ENCODE data around the gene BEGAIN.
A peak's percentile ranks its signal among the peaks of the same experiment; 100 is the strongest.

The BEGAIN gene

GRCh38 chr14:100587086-100587762 lies at the start of gene BEGAIN:
BEGAIN (minus strand) TSS chr14:100587417; CDS start chr14:100587290, 127 bp downstream.
- ChIA-PET POLR2A (ENCODE audit: low non-redundant PET) (interaction anchor here (0.6 kb wide), 1 partner anchor 302 kb away, joined by 3 read pairs; no protein-coding TSS in a partner anchor), CTCF (no interaction called here)
- peak within 1 kb of the TSS; percentile 65 for H3K27ac ChIP-seq
- no peak for TF ChIP-seq CTCF (conservative IDR thresholded peaks at IDR 0.05; ENCODE audit: low read depth)
- DNase-seq (ENCODE audit: low spot score) = peak; percentile 55

- CTCF ChIA-PET = interaction anchor here (0.7 to 1.3 kb wide), 2 partner anchors 9 kb away, joined by 3 to 4 read pairs; no protein-coding TSS in a partner anchor
- no peak for TF ChIP-seq CTCF (conservative IDR thresholded peaks at IDR 0.05; ENCODE audit: low read depth)
- POLR2A ChIA-PET (ENCODE audit: low non-redundant PET) = no interaction called here
- no peak for DNase-seq (ENCODE audit: low spot score)
- no peak overlapping the region for H3K27ac ChIP-seq
These were observed 49.3 kb upstream of the BEGAIN start for GRCh38 chr14:100636559-100636958.

- CTCF ChIA-PET = interaction anchor here (1.0 to 1.7 kb wide), 2 partner anchors 12 to 250 kb away, joined by 4 to 6 read pairs; no protein-coding TSS in a partner anchor
- POLR2A ChIA-PET (ENCODE audit: low non-redundant PET) = no interaction called here
- no peak for DNase-seq (ENCODE audit: low spot score)
- H3K27ac ChIP-seq = no peak overlapping the region
- TF ChIP-seq CTCF (conservative IDR thresholded peaks at IDR 0.05; ENCODE audit: low read depth) = no peak
These were observed 46.8 kb upstream of the BEGAIN start for GRCh38 chr14:100634026-100634425.

GRCh38 chr14:100633406-100633805 lies 46.2 kb upstream of the BEGAIN start:
- CTCF ChIA-PET = interaction anchor here (1.0 to 1.7 kb wide), 2 partner anchors 12 to 249 kb away, joined by 4 to 6 read pairs; no protein-coding TSS in a partner anchor

GRCh38 chr14:100629696-100630095 lies 42.5 kb upstream of the BEGAIN start:
- no peak for TF ChIP-seq CTCF (conservative IDR thresholded peaks at IDR 0.05; ENCODE audit: low read depth)
- POLR2A ChIA-PET (ENCODE audit: low non-redundant PET) = no interaction called here
- CTCF ChIA-PET = interaction anchor here (0.7 to 1.9 kb wide), 3 partner anchors 16 to 136 kb away, joined by 3 to 11 read pairs (median 3); no protein-coding TSS in a partner anchor
- DNase-seq (ENCODE audit: low spot score) = no peak
- no peak overlapping the region for H3K27ac ChIP-seq

More at GRCh38 chr14:100633406-100633805, 46.2 kb upstream of the BEGAIN start:
- POLR2A ChIA-PET (ENCODE audit: low non-redundant PET) = no interaction called here
- TF ChIP-seq CTCF (conservative IDR thresholded peaks at IDR 0.05; ENCODE audit: low read depth) = no peak
- no peak overlapping the region for H3K27ac ChIP-seq
- DNase-seq (ENCODE audit: low spot score) = no peak

- no peak for DNase-seq (ENCODE audit: low spot score)
- ChIA-PET POLR2A (ENCODE audit: low non-redundant PET) (no interaction called here), CTCF (interaction anchor here (1.5 to 1.9 kb wide), 2 partner anchors 17 to 24 kb away, joined by 3 to 11 read pairs; no protein-coding TSS in a partner anchor)
- H3K27ac ChIP-seq = no peak overlapping the region
- TF ChIP-seq CTCF (conservative IDR thresholded peaks at IDR 0.05; ENCODE audit: low read depth) = no peak
These were observed 41.9 kb upstream of the BEGAIN start for GRCh38 chr14:100629098-100629497.
